ENCODE results near the gene OR2S2.
"Not testable (repeated sequence)": the region's sequence is repeated elsewhere in the genome, so short reads cannot be mapped to it uniquely, and the experiment has no call there.

Gene OR2S2

GRCh38 chr9:35934069-35934468, 23.9 kb downstream of the OR2S2 start:
- H3K36me3 ChIP-seq (replicated peaks in 1 of 2; ENCODE audit: control insufficient read depth in 2 of 2, insufficient read depth in 2 of 2, low read length in 2 of 2); H3K23ac ChIP-seq (ENCODE audit: low read depth, low read length, poor library complexity); DNase-seq (ENCODE audit: low spot score); H2BK12ac ChIP-seq (ENCODE audit: low read length); H3K9ac ChIP-seq (ENCODE audit: low read depth, low read length, poor library complexity); H3K4me3 ChIP-seq (ENCODE audit: low read length in 2 of 2); H2BK5ac ChIP-seq (ENCODE audit: low read length); H4K8ac ChIP-seq (ENCODE audit: low read depth, low read length); H2AFZ ChIP-seq (ENCODE audit: low read length); H3K27ac ChIP-seq (replicated peaks; ENCODE audit: low read length); H3K27me3 ChIP-seq (ENCODE audit: control insufficient read depth in 3 of 3, insufficient read depth in 3 of 3, low read depth in 1 of 3, low read length in 3 of 3); H3K4ac ChIP-seq (ENCODE audit: low read length); H4K91ac ChIP-seq (ENCODE audit: low read depth, low read length, poor library complexity); H3K4me2 ChIP-seq (ENCODE audit: insufficient read depth, low read length, poor library complexity, severe bottlenecking); H2BK120ac ChIP-seq (ENCODE audit: low read depth, low read length); H3K79me1 ChIP-seq (ENCODE audit: low read depth, low read length); H3K18ac ChIP-seq (ENCODE audit: low read length); H2BK15ac ChIP-seq (ENCODE audit: low read length); H3K14ac ChIP-seq (ENCODE audit: low read length); H3K4me1 ChIP-seq (ENCODE audit: control insufficient read depth in 2 of 2, insufficient read depth in 1 of 2, low read depth in 1 of 2, low read length in 2 of 2); H2AK5ac ChIP-seq (ENCODE audit: low read depth, low read length); H3K9me3 ChIP-seq (replicated peaks in 1 of 2; ENCODE audit: control insufficient read depth in 2 of 2, insufficient read depth in 1 of 2, low read depth in 1 of 2, low read length in 2 of 2): not testable (repeated sequence)
- WGBS, 2 donors (ENCODE audit: extremely low coverage in 2 of 2, insufficient read length in 2 of 2, insufficient replicate concordance in 1 of 2), result no CpG with 5 or more reads among the region's 6 CpGs

DNA sequence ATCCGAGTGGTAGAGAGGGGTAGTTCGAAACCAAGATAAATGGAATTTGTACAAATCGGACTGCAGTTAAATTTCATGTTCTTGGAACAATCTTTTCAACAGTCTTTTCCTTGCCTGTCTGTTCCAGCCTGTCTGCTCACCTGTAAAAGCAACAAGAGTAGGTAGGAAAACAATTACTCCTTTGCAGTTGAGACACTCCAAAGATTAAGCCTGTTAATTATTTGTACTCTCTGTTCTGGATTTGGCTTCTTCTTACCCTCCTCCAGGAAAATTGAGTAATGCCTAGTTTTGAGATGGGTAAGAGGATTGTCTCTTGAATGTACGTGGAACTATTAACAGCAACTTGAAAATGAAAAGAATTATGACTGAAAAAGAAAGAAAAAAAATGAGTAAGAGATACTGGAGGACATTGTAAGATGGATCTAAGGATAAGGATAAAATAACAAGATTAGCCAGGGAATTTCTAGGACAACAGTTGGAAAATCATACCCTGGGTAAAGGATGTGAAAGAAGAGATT, 24.3 kb downstream of the OR2S2 start:
- no peak overlapping the region for H2BK12ac ChIP-seq (ENCODE audit: low read length)
- H3K27ac ChIP-seq (replicated peaks; ENCODE audit: low read length), result no peak overlapping the region
- no CpG with 5 or more reads among the region's 4 CpGs for WGBS, 2 donors (ENCODE audit: extremely low coverage in 2 of 2, insufficient read length in 2 of 2, insufficient replicate concordance in 1 of 2)
- no peak overlapping the region for H3K14ac ChIP-seq (ENCODE audit: low read length)
- no peaks in the 10 kb centered on the region for H3K79me1 ChIP-seq (ENCODE audit: low read depth, low read length)
- no peak overlapping the region for H3K23ac ChIP-seq (ENCODE audit: low read depth, low read length, poor library complexity)
- no peak overlapping the region for H4K8ac ChIP-seq (ENCODE audit: low read depth, low read length)
- H3K9me3 ChIP-seq (replicated peaks in 1 of 2; ENCODE audit: control insufficient read depth in 2 of 2, insufficient read depth in 1 of 2, low read depth in 1 of 2, low read length in 2 of 2), result peaks cover 0 to 2% of the 10 kb centered on the region in 2 donors
- no peak overlapping the region for H3K4ac ChIP-seq (ENCODE audit: low read length)
- no peak overlapping the region for H2BK5ac ChIP-seq (ENCODE audit: low read length)
- no peaks in the 10 kb centered on the region for H3K27me3 ChIP-seq (ENCODE audit: control insufficient read depth in 3 of 3, insufficient read depth in 3 of 3, low read depth in 1 of 3, low read length in 3 of 3)
- no peak for DNase-seq (ENCODE audit: low spot score)
- no peaks in the 10 kb centered on the region for H3K4me1 ChIP-seq (ENCODE audit: control insufficient read depth in 2 of 2, insufficient read depth in 1 of 2, low read depth in 1 of 2, low read length in 2 of 2)
- no peak overlapping the region for H3K4me3 ChIP-seq (ENCODE audit: low read length in 2 of 2)
- no peak overlapping the region for H2AK5ac ChIP-seq (ENCODE audit: low read depth, low read length)
- H3K4me2 ChIP-seq (ENCODE audit: insufficient read depth, low read length, poor library complexity, severe bottlenecking), result no peak overlapping the region
- no peak overlapping the region for H2AFZ ChIP-seq (ENCODE audit: low read length)
- H2BK120ac ChIP-seq (ENCODE audit: low read depth, low read length), result no peak overlapping the region
- H2BK15ac ChIP-seq (ENCODE audit: low read length), result no peak overlapping the region
- H3K9ac ChIP-seq (ENCODE audit: low read depth, low read length, poor library complexity), result no peak overlapping the region
- no peaks in the 10 kb centered on the region for H3K36me3 ChIP-seq (replicated peaks in 1 of 2; ENCODE audit: control insufficient read depth in 2 of 2, insufficient read depth in 2 of 2, low read length in 2 of 2)
- H4K91ac ChIP-seq (ENCODE audit: low read depth, low read length, poor library complexity), result no peak overlapping the region
- no peak overlapping the region for H3K18ac ChIP-seq (ENCODE audit: low read length)

DNA sequence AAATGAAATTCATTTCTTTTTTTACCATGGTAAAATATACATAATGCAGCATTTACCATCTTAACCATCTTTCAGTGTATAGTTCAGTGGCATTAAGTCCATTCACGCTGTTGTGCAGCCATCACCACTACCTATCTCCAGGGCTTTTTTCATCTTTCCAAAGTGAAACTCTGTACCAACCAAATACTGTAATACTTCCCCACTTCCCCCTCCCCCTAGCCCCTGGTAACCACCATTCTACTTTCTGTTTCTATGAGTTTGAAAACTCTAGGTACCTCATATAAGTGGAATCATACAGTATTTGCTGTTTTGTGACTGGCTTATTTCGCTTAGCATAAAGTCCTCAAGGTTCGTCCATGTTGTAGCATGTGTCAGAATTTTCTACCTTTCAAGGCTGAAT, 25.2 kb downstream of the OR2S2 start:
- H2AK5ac ChIP-seq (ENCODE audit: low read depth, low read length), result no peak overlapping the region
- H3K36me3 ChIP-seq (replicated peaks in 1 of 2; ENCODE audit: control insufficient read depth in 2 of 2, insufficient read depth in 2 of 2, low read length in 2 of 2), result no peaks in the 10 kb centered on the region
- H4K8ac ChIP-seq (ENCODE audit: low read depth, low read length), result no peak overlapping the region
- no peak overlapping the region for H2BK5ac ChIP-seq (ENCODE audit: low read length)
- WGBS, 2 donors (ENCODE audit: extremely low coverage in 2 of 2, insufficient read length in 2 of 2, insufficient replicate concordance in 1 of 2), result no CpG with 5 or more reads among the region's 3 CpGs
- no peak overlapping the region for H3K4ac ChIP-seq (ENCODE audit: low read length)
- no peak overlapping the region for H2AFZ ChIP-seq (ENCODE audit: low read length)
- no peaks in the 10 kb centered on the region for H3K4me1 ChIP-seq (ENCODE audit: control insufficient read depth in 2 of 2, insufficient read depth in 1 of 2, low read depth in 1 of 2, low read length in 2 of 2)
- H3K9me3 ChIP-seq (replicated peaks in 1 of 2; ENCODE audit: control insufficient read depth in 2 of 2, insufficient read depth in 1 of 2, low read depth in 1 of 2, low read length in 2 of 2), result peaks cover 0 to 2% of the 10 kb centered on the region in 2 donors
- H3K27ac ChIP-seq (replicated peaks; ENCODE audit: low read length), result no peak overlapping the region
- H3K4me2 ChIP-seq (ENCODE audit: insufficient read depth, low read length, poor library complexity, severe bottlenecking), result no peak overlapping the region
- no peaks in the 10 kb centered on the region for H3K79me1 ChIP-seq (ENCODE audit: low read depth, low read length)
- no peaks in the 10 kb centered on the region for H3K27me3 ChIP-seq (ENCODE audit: control insufficient read depth in 3 of 3, insufficient read depth in 3 of 3, low read depth in 1 of 3, low read length in 3 of 3)
- H3K14ac ChIP-seq (ENCODE audit: low read length), result no peak overlapping the region
- no peak overlapping the region for H2BK120ac ChIP-seq (ENCODE audit: low read depth, low read length)
- H2BK15ac ChIP-seq (ENCODE audit: low read length), result no peak overlapping the region
- H3K23ac ChIP-seq (ENCODE audit: low read depth, low read length, poor library complexity), result no peak overlapping the region
- H3K9ac ChIP-seq (ENCODE audit: low read depth, low read length, poor library complexity), result no peak overlapping the region
- no peak overlapping the region for H4K91ac ChIP-seq (ENCODE audit: low read depth, low read length, poor library complexity)
- H3K4me3 ChIP-seq (ENCODE audit: low read length in 2 of 2), result no peak overlapping the region
- no peak overlapping the region for H3K18ac ChIP-seq (ENCODE audit: low read length)
- no peak for DNase-seq (ENCODE audit: low spot score)
- H2BK12ac ChIP-seq (ENCODE audit: low read length), result no peak overlapping the region

DNA sequence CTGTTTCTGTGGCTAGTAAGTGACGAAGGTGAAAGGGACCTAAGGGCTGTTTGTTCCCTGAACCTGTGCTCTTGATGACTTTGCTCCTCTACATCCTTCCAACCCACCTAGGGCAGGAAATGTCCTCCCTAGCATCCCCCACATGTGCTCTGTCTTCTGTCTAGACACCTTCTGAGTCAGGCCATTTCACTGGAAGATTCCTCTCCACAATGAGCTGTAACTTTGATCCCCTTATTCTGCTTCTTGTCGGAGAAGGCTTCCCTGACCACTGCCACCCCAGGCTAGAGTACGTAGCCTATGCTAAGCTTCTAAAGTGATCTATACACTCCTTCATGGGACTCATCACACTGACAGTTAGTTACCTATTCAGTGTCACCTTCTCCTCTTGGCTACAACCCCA, 27.0 kb downstream of the OR2S2 start:
- no peak overlapping the region for H3K18ac ChIP-seq (ENCODE audit: low read length)
- no peak overlapping the region for H4K91ac ChIP-seq (ENCODE audit: low read depth, low read length, poor library complexity)
- no peak overlapping the region for H2BK5ac ChIP-seq (ENCODE audit: low read length)
- no peak overlapping the region for H3K23ac ChIP-seq (ENCODE audit: low read depth, low read length, poor library complexity)
- no peak overlapping the region for H2BK120ac ChIP-seq (ENCODE audit: low read depth, low read length)
- no peak overlapping the region for H3K4ac ChIP-seq (ENCODE audit: low read length)
- no peaks in the 10 kb centered on the region for H3K79me1 ChIP-seq (ENCODE audit: low read depth, low read length)
- no peak overlapping the region for H2AFZ ChIP-seq (ENCODE audit: low read length)
- no peaks in the 10 kb centered on the region for H3K9me3 ChIP-seq (replicated peaks in 1 of 2; ENCODE audit: control insufficient read depth in 2 of 2, insufficient read depth in 1 of 2, low read depth in 1 of 2, low read length in 2 of 2)
- no peaks in the 10 kb centered on the region for H3K27me3 ChIP-seq (ENCODE audit: control insufficient read depth in 3 of 3, insufficient read depth in 3 of 3, low read depth in 1 of 3, low read length in 3 of 3)
- no peak overlapping the region for H2AK5ac ChIP-seq (ENCODE audit: low read depth, low read length)
- H3K4me1 ChIP-seq (ENCODE audit: control insufficient read depth in 2 of 2, insufficient read depth in 1 of 2, low read depth in 1 of 2, low read length in 2 of 2), result no peaks in the 10 kb centered on the region
- H4K8ac ChIP-seq (ENCODE audit: low read depth, low read length), result no peak overlapping the region
- no peak overlapping the region for H3K27ac ChIP-seq (replicated peaks; ENCODE audit: low read length)
- no peak for DNase-seq (ENCODE audit: low spot score)
- no peak overlapping the region for H2BK12ac ChIP-seq (ENCODE audit: low read length)
- no peak overlapping the region for H3K14ac ChIP-seq (ENCODE audit: low read length)
- H3K4me2 ChIP-seq (ENCODE audit: insufficient read depth, low read length, poor library complexity, severe bottlenecking), result no peak overlapping the region
- no peak overlapping the region for H2BK15ac ChIP-seq (ENCODE audit: low read length)
- WGBS, 2 donors (ENCODE audit: extremely low coverage in 2 of 2, insufficient read length in 2 of 2, insufficient replicate concordance in 1 of 2), result no CpG with 5 or more reads among the region's 3 CpGs
- H3K36me3 ChIP-seq (replicated peaks in 1 of 2; ENCODE audit: control insufficient read depth in 2 of 2, insufficient read depth in 2 of 2, low read length in 2 of 2), result no peaks in the 10 kb centered on the region
- no peak overlapping the region for H3K9ac ChIP-seq (ENCODE audit: low read depth, low read length, poor library complexity)
- no peak overlapping the region for H3K4me3 ChIP-seq (ENCODE audit: low read length in 2 of 2)
